HCT116 (cell line): ENCODE results near the gene HIF1A. TPM values are rescaled to one million over a fixed set of nuclear protein-coding genes. Genes with fewer than 3 reads are reported as not detected.

Source experiments
- ATAC-seq: fragments of 200-7000 bp; cut with Tn5 transposase; 2 replicates; pipeline ENCODE4 v1.9.1; 2020; ENCODE audit warnings: mild to moderate bottlenecking, moderate library complexity
- BruUV-seq: library from RNA; stranded (reverse); fragments of 400-500 nt; replicated peaks from 2 replicates; lab custom pipeline; 2021; lab: Mats Ljungman, UMichigan
- CTCF ChIA-PET: fragments of 300-600 bp; sonication (Branson Sonifier 250); formaldehyde crosslinking; loops from one replicate; lab custom pipeline; 2021; ENCODE audit warnings: antibody characterized with exemption; lab: Charles Lee
- POLR2A ChIA-PET: fragments of 300-600, 350-600 bp; sonication (Branson Sonifier 250); formaldehyde crosslinking; loops from one replicate; lab custom pipeline; 2021; ENCODE audit warnings: antibody characterized with exemption; lab: Charles Lee
- RAD21 ChIA-PET, 2 experiments: fragments of 300-600 bp; sonication (Branson Sonifier 250); formaldehyde crosslinking; loops; one replicate each; lab custom pipeline; 2023; ENCODE audit warnings: low total read pairs in 2 of 2; ENCODE audit not compliant: uncharacterized antibody in 2 of 2, unreplicated experiment in 2 of 2, low non-redundant PET in 1 of 2; lab: Charles Lee
- DNase-seq: peaks from one replicate; pipeline ENCODE4 v3.0.0-alpha.2; 2010; ENCODE audit warnings: low read depth, low spot score
- H2AFZ ChIP-seq: fragments of 200-600 bp; shearing (Covaris generic), sonication (generic); 2 replicates; pipeline ENCODE4 v1.6.1; 2017; ENCODE audit warnings: low read depth, mixed run types, mixed read lengths, antibody characterized with exemption, low read length; ENCODE audit not compliant: poor library complexity, severe bottlenecking
- H3K27ac ChIP-seq: 2 replicates; pipeline ENCODE4 v1.5.1; 2012; ENCODE audit warnings: low read depth, low read length
- H3K27me3 ChIP-seq: fragments of 200-600 bp; sonication (generic); 2 replicates; pipeline ENCODE4 v1.6.1; 2016; ENCODE audit warnings: mixed run types, low read length, mixed read lengths; ENCODE audit not compliant: insufficient read depth
- H3K36me3 ChIP-seq, 2 experiments: fragments of 200-500 bp in 1 of 2; fragments of 200-600 bp in 1 of 2; sonication (Bioruptor generic) in 1 of 2; sonication (generic) in 1 of 2; 2 replicates each; pipeline versions ENCODE4 v1.5.1 to v1.6.1; 2014 to 2016; ENCODE audit warnings: low read length in 2 of 2, inconsistent platforms in 1 of 2, mixed read lengths in 1 of 2, mixed run types in 1 of 2; ENCODE audit not compliant: insufficient read depth in 2 of 2, control insufficient read depth in 1 of 2
- H3K4me1 ChIP-seq, 2 experiments: fragments of 200-600 bp in 1 of 2; sonication (generic) in 1 of 2; 2 replicates each; pipeline versions ENCODE4 v1.5.1 to v1.6.1; 2012 to 2017; ENCODE audit warnings: low read length in 2 of 2, inconsistent platforms in 1 of 2, mild to moderate bottlenecking in 1 of 2, mixed read lengths in 1 of 2, mixed run types in 1 of 2, moderate library complexity in 1 of 2; ENCODE audit not compliant: insufficient read depth in 2 of 2, control insufficient read depth in 1 of 2
- H3K4me2 ChIP-seq: fragments of 200-600 bp; sonication (generic); 2 replicates; pipeline ENCODE4 v1.6.1; 2017; ENCODE audit warnings: mixed run types, low read length, mixed read lengths
- H3K4me3 ChIP-seq, 2 experiments: fragments of 200-600 bp in 1 of 2; sonication (generic) in 1 of 2; replicated peaks in 1 of 2; 2 replicates each; pipeline ENCODE4 v1.5.1; 2011 to 2016; ENCODE audit warnings: low read length in 2 of 2, control low read depth in 1 of 2, low read depth in 1 of 2, mild to moderate bottlenecking in 1 of 2, mixed read lengths in 1 of 2, mixed run types in 1 of 2
- H3K79me2 ChIP-seq: fragments of 200-600 bp; sonication (generic); 2 replicates; pipeline ENCODE4 v1.6.1; 2017; ENCODE audit warnings: mild to moderate bottlenecking, mixed run types, low read length, moderate library complexity, mixed read lengths; ENCODE audit not compliant: insufficient read depth
- H3K9ac ChIP-seq: fragments of 200-600 bp; sonication (generic); 2 replicates; pipeline ENCODE4 v1.6.1; 2016; ENCODE audit warnings: low read length, mixed read lengths
- H3K9me2 ChIP-seq: fragments of 200-600 bp; sonication (generic), shearing (Covaris generic); 2 replicates; pipeline ENCODE4 v1.6.1; 2017; ENCODE audit warnings: mixed run types, mild to moderate bottlenecking, moderate library complexity; ENCODE audit not compliant: insufficient read depth
- H3K9me3 ChIP-seq, 2 experiments: fragments of 200-500 bp in 1 of 2; fragments of 200-600 bp in 1 of 2; sonication (Bioruptor generic) in 1 of 2; sonication (generic) in 1 of 2; 2 replicates each; pipeline ENCODE4 v1.6.1; 2014 to 2017; ENCODE audit warnings: low read length in 2 of 2, mixed read lengths in 2 of 2, inconsistent platforms in 1 of 2, low read depth in 1 of 2, mild to moderate bottlenecking in 1 of 2, mixed run types in 1 of 2, moderate library complexity in 1 of 2; ENCODE audit not compliant: control insufficient read depth in 1 of 2, insufficient read depth in 1 of 2
- H4K20me1 ChIP-seq: fragments of 200-600 bp; sonication (generic), shearing (Covaris generic); 2 replicates; pipeline ENCODE4 v1.6.1; 2017; ENCODE audit warnings: mixed run types, mild to moderate bottlenecking, moderate library complexity; ENCODE audit not compliant: insufficient read depth
- CBX3 ChIP-seq: IDR thresholded peaks from 2 replicates; pipeline ENCODE4 v1.6.1; 2012; ENCODE audit warnings: low read depth
- CEBPB ChIP-seq: IDR thresholded peaks from 2 replicates; pipeline ENCODE4 v1.6.1; 2012; ENCODE audit warnings: low read depth
- ELF1 ChIP-seq: IDR thresholded peaks from 2 replicates; pipeline ENCODE4 v1.6.1; 2012; ENCODE audit warnings: low read depth, borderline replicate concordance
- JUND ChIP-seq: IDR thresholded peaks from 2 replicates; pipeline ENCODE4 v1.6.1; 2012
- POLR2A ChIP-seq: IDR thresholded peaks from 2 replicates; pipeline ENCODE4 v1.7.0; 2011; ENCODE audit warnings: borderline replicate concordance; ENCODE audit not compliant: insufficient read depth, insufficient read length; ENCODE audit errors: extremely low read depth
- POLR2AphosphoS5 ChIP-seq: IDR thresholded peaks from 2 replicates; pipeline ENCODE4 v1.6.1; 2011; ENCODE audit warnings: mild to moderate bottlenecking, low read depth, low read length, moderate library complexity
- SIN3A ChIP-seq: IDR thresholded peaks from 2 replicates; pipeline ENCODE4 v1.6.1; 2012; ENCODE audit warnings: low read depth
- SP1 ChIP-seq: IDR thresholded peaks from 2 replicates; pipeline ENCODE4 v1.6.1; 2012; ENCODE audit warnings: low read depth
- SRF ChIP-seq: IDR thresholded peaks from 2 replicates; pipeline ENCODE4 v1.6.1; 2012; ENCODE audit warnings: low read depth
- TCF7L2 ChIP-seq: IDR thresholded peaks from 2 replicates; pipeline ENCODE4 v1.7.0; 2011; ENCODE audit warnings: borderline replicate concordance, inconsistent platforms; ENCODE audit not compliant: insufficient read depth, insufficient read length; ENCODE audit errors: extremely low read depth
- YY1 ChIP-seq: IDR thresholded peaks from 2 replicates; pipeline ENCODE4 v1.6.1; 2011; ENCODE audit warnings: low read length, low read depth, moderate library complexity, mild to moderate bottlenecking; ENCODE audit not compliant: insufficient replicate concordance; ENCODE audit errors: extremely low read depth
- ZNF274 ChIP-seq: fragments of 200-500 bp; sonication (Bioruptor generic); IDR thresholded peaks from 2 replicates; pipeline ENCODE4 v1.6.1; 2014; ENCODE audit warnings: mild to moderate bottlenecking, low read depth, low read length, inconsistent platforms
- intact Hi-C: fragments of 100-400 bp; cut with micrococcal nuclease; formaldehyde crosslinking; loops from 2 replicates; pipeline ENCODE4 v1.10.0; 2022
- total RNA-seq: library from RNA; stranded (reverse); gene quantifications from one replicate; pipeline ENCODE4 v1.2.1, GENCODE V29; 2021; ENCODE audit not compliant: unreplicated experiment
- TF ChIP-seq, protein P1 (sequence below): IDR thresholded peaks from 2 replicates; pipeline ENCODE4 v1.6.1; 2012
- TF ChIP-seq, protein P2 (sequence below): IDR thresholded peaks from 2 replicates; pipeline ENCODE4 v1.6.1; 2012
- TF ChIP-seq, protein P3 (sequence below): IDR thresholded peaks from 2 replicates; pipeline ENCODE4 v1.6.1; 2011; ENCODE audit warnings: mild to moderate bottlenecking, low read length, moderate library complexity; ENCODE audit not compliant: insufficient replicate concordance; ENCODE audit errors: extremely low read depth

Gene HIF1A
- total RNA-seq, 1 experiment from 2014 or later = 113 TPM

DNA sequence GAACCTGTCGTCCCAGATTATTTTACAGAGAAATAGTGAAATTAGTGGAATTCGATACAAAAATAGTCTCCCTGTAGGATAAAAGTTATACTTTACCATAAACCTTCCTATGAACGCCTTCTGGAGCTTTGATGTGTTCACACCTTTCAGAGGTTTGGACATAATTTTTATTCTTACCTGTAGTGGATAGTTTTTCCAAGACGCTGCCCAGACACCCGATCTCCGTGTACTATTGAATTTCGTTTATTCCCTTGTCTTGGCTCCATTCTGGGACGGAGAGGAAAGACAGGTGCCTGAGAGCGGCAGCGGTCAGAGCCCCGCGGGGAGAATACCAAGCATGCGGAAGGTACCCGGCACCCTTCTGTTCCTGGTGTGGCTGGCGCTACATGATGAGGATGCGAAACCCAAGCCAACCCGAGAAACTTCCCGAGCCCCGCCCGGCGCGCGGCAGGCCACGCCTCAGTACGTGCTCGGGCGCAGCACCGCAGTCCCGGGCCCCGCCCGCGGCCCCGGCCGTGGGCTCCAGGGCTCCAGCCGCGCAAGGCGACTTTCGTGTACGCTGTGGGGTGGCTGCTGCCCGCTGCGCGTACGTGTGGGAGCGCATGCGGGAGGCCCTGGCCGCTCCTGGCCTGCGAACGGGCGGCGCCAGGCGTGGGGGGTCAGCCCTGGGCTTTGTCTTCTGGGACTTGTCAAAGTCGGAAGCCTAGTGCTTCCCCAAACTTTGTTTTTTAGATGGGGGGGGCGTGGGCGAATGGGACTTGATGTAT, 55.6 kb downstream of the HIF1A start:
- Histone ChIP-seq H3K79me2 (peaks cover 29% of the 10 kb centered on the region; the same call in 1 of the 2 replicates), H3K27me3 (no peaks in the 10 kb centered on the region), H3K4me3 (peak overlapping the region; percentile 62), H3K27ac (peak overlapping the region; percentile 59; the same call in 1 of the 2 replicates), H3K9ac (peak overlapping the region; percentile 56), H3K9me3 (no peaks in the 10 kb centered on the region), H3K4me1 (peaks cover 8 to 38% of the 10 kb centered on the region in 2 experiments; a peak in 3 of 4 replicates), H4K20me1 (no peaks in the 10 kb centered on the region), H3K4me2 (peak overlapping the region; percentile 84), H2AFZ (no peak overlapping the region), H3K9me2 (no peaks in the 10 kb centered on the region), H3K36me3 (peaks cover 14 to 15% of the 10 kb centered on the region in 2 experiments)
- DNase-seq (peak; percentile 70), ATAC-seq (peak; percentile 96)
- intact Hi-C loops = loop anchor here (5.0 kb wide), 1 partner anchor 86 kb away; no protein-coding TSS in a partner anchor
- TF ChIP-seq SP1 (peak; percentile 67), CBX3 (no peak), ELF1 (peak; percentile 61), SIN3A (peak; percentile 93), JUND (no peak), ZNF274 (no peak), POLR2A (peak; percentile 74), CEBPB (no peak), POLR2AphosphoS5 (peak; percentile 90), YY1 (peak; percentile 48), TCF7L2 (peak; percentile 65), SRF (peak; percentile 51; the same call in 1 of the 2 replicates)
- TF ChIP-seq, protein P1, sequence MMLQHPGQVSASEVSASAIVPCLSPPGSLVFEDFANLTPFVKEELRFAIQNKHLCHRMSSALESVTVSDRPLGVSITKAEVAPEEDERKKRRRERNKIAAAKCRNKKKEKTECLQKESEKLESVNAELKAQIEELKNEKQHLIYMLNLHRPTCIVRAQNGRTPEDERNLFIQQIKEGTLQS = no peak
- TF ChIP-seq, protein P2, sequence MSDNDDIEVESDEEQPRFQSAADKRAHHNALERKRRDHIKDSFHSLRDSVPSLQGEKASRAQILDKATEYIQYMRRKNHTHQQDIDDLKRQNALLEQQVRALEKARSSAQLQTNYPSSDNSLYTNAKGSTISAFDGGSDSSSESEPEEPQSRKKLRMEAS = peak; percentile 92
- TF ChIP-seq, protein P3, sequence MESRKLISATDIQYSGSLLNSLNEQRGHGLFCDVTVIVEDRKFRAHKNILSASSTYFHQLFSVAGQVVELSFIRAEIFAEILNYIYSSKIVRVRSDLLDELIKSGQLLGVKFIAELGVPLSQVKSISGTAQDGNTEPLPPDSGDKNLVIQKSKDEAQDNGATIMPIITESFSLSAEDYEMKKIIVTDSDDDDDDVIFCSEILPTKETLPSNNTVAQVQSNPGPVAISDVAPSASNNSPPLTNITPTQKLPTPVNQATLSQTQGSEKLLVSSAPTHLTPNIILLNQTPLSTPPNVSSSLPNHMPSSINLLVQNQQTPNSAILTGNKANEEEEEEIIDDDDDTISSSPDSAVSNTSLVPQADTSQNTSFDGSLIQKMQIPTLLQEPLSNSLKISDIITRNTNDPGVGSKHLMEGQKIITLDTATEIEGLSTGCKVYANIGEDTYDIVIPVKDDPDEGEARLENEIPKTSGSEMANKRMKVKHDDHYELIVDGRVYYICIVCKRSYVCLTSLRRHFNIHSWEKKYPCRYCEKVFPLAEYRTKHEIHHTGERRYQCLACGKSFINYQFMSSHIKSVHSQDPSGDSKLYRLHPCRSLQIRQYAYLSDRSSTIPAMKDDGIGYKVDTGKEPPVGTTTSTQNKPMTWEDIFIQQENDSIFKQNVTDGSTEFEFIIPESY = no peak
- CTCF ChIA-PET = no interaction called here
- RAD21 ChIA-PET = no interaction called here
- BruUV-seq = no TSS peak
- POLR2A ChIA-PET = interaction anchor here (1.4 to 2.7 kb wide), 2 partner anchors 11 kb away, joined by 7 to 12 read pairs; partner anchors contain the start of gene SNAPC1
